AG04450 (cell line): ENCODE data around the gene SH3PXD2A. TPM values are rescaled to one million over a fixed set of nuclear protein-coding genes. Genes with fewer than 3 reads are reported as not detected.
A peak's percentile ranks its signal among the peaks of the same experiment; 100 is the strongest.
"Not testable (repeated sequence)": the region's sequence is repeated elsewhere in the genome, so short reads cannot be mapped to it uniquely, and the experiment has no call there.

Experiments used
- CTCF ChIA-PET: fragments of 300-600, 350-600 bp; formaldehyde crosslinking; extraction: SDS; loops from one replicate; lab custom pipeline; 2022; ENCODE audit warnings: antibody characterized with exemption, inconsistent platforms; lab: Charles Lee
- POLR2A ChIA-PET: fragments of 350-600 bp; formaldehyde crosslinking; extraction: SDS; loops from one replicate; lab custom pipeline; 2021; ENCODE audit warnings: antibody characterized with exemption, inconsistent platforms; lab: Yijun Ruan, JAX
- DNase-seq: peaks from one replicate; pipeline ENCODE4 v3.0.0-alpha.2; 2011; ENCODE audit warnings: low read depth, low spot score
- H3K27ac ChIP-seq: one replicate; pipeline ENCODE4 v1.5.1; 2012; ENCODE audit warnings: low read depth, low read length, control low read depth
- H3K27me3 ChIP-seq: one replicate; pipeline ENCODE4 v1.6.0; 2012; ENCODE audit warnings: low read length; ENCODE audit not compliant: control insufficient read depth, insufficient read depth
- H3K4me3 ChIP-seq: 2 replicates; pipeline ENCODE4 v1.5.1; 2011; ENCODE audit warnings: mild to moderate bottlenecking, low read depth, low read length, control low read depth
- H3K9me3 ChIP-seq: 2 replicates; pipeline ENCODE4 v1.5.1; 2012; ENCODE audit warnings: low read length; ENCODE audit not compliant: control insufficient read depth, insufficient read depth
- CTCF ChIP-seq: IDR thresholded peaks from 2 replicates; pipeline ENCODE4 v1.5.1; 2011; ENCODE audit warnings: low read depth, low read length, control low read depth, inconsistent platforms
- polyA plus RNA-seq: library from polyadenylated mRNA; depleted of rRNA; stranded (reverse); fragments of >200 nt; gene quantifications from 2 replicates; pipeline ENCODE4 v1.2.3, GENCODE V29; 2011

Gene SH3PXD2A
- polyA plus RNA-seq, 1 experiment: 22.9 TPM

- peak overlapping the region; percentile 73 for H3K27ac ChIP-seq
- CTCF ChIA-PET: interaction anchor here (0.6 to 6.9 kb wide), 7 partner anchors 13 to 100 kb away, joined by 3 to 50 read pairs (median 6); no protein-coding TSS in a partner anchor
- TF ChIP-seq CTCF: peak; percentile 39
- no peaks in the 10 kb centered on the region; the same call in 1 of the 2 replicates for H3K9me3 ChIP-seq
- no peak overlapping the region for H3K4me3 ChIP-seq
- DNase-seq: peak; percentile 54
- POLR2A ChIA-PET: interaction anchor here (0.5 to 1.0 kb wide), 4 partner anchors 10 to 358 kb away, joined by 3 to 11 read pairs (median 6); no protein-coding TSS in a partner anchor
- no peaks in the 10 kb centered on the region for H3K27me3 ChIP-seq
Observed at GRCh38 chr10:103612462-103613365, 242.7 kb downstream of the SH3PXD2A start.

- ChIA-PET POLR2A (no interaction called here), CTCF (interaction anchor here (1.4 to 6.9 kb wide), 3 partner anchors 12 to 101 kb away, joined by 4 to 50 read pairs (median 10); no protein-coding TSS in a partner anchor)
- H3K27me3 ChIP-seq: no peaks in the 10 kb centered on the region
- H3K4me3 ChIP-seq: no peak overlapping the region
- H3K27ac ChIP-seq: peak overlapping the region; percentile 31
- DNase-seq: no peak
- TF ChIP-seq CTCF: no peak
- H3K9me3 ChIP-seq: no peaks in the 10 kb centered on the region; the same call in 1 of the 2 replicates
Observed at GRCh38 chr10:103610921-103611511, 244.4 kb downstream of the SH3PXD2A start.

- CTCF ChIA-PET: interaction anchor here (1.1 to 6.9 kb wide), 3 partner anchors 11 to 102 kb away, joined by 3 to 50 read pairs (median 7); no protein-coding TSS in a partner anchor
- H3K9me3 ChIP-seq: no peaks in the 10 kb centered on the region; the same call in 1 of the 2 replicates
- no peak for DNase-seq
- TF ChIP-seq CTCF: no peak
- POLR2A ChIA-PET: no interaction called here
- no peak overlapping the region for H3K27ac ChIP-seq
- no peak overlapping the region for H3K4me3 ChIP-seq
- no peaks in the 10 kb centered on the region for H3K27me3 ChIP-seq
Observed at GRCh38 chr10:103610083-103610472, 245.3 kb downstream of the SH3PXD2A start.

- TF ChIP-seq CTCF: no peak
- Histone ChIP-seq H3K27ac (peak overlapping the region; percentile 39), H3K4me3 (no peak overlapping the region), H3K27me3 (no peaks in the 10 kb centered on the region), H3K9me3 (no peaks in the 10 kb centered on the region; the same call in 1 of the 2 replicates)
- no peak for DNase-seq
- ChIA-PET CTCF (interaction anchor here (1.0 to 6.9 kb wide), 4 partner anchors 11 to 103 kb away, joined by 3 to 50 read pairs (median 5); no protein-coding TSS in a partner anchor), POLR2A (no interaction called here)
Observed at GRCh38 chr10:103609231-103610082, 245.9 kb downstream of the SH3PXD2A start.

GRCh38 chr10:103608056-103608455 lies 247.3 kb downstream of the SH3PXD2A start:
- CTCF ChIA-PET: interaction anchor here (1.0 kb wide), 1 partner anchor 78 kb away, joined by 3 read pairs; no protein-coding TSS in a partner anchor
- H3K9me3 ChIP-seq, H3K27ac ChIP-seq, H3K27me3 ChIP-seq, POLR2A ChIA-PET, DNase-seq, H3K4me3 ChIP-seq: not testable (repeated sequence)

- H3K27me3 ChIP-seq, H3K4me3 ChIP-seq, H3K27ac ChIP-seq, CTCF ChIA-PET, H3K9me3 ChIP-seq, POLR2A ChIA-PET, DNase-seq: not testable (repeated sequence)
Observed at GRCh38 chr10:103607051-103607450, 248.3 kb downstream of the SH3PXD2A start.

GRCh38 chr10:103606097-103606438 lies 249.3 kb downstream of the SH3PXD2A start:
- not testable (repeated sequence) for H3K9me3 ChIP-seq, H3K27me3 ChIP-seq, H3K4me3 ChIP-seq, DNase-seq, H3K27ac ChIP-seq
- CTCF ChIA-PET: interaction anchor here (0.6 to 3.1 kb wide), 15 partner anchors 8 to 276 kb away, joined by 3 to 48 read pairs (median 4); no protein-coding TSS in a partner anchor
- POLR2A ChIA-PET: interaction anchor here (0.9 to 1.1 kb wide), 3 partner anchors 12 to 80 kb away, joined by 3 read pairs; no protein-coding TSS in a partner anchor
